C4-2B (cell line): ENCODE data around the gene FXYD3.

ENCODE experiments used
- CTCF ChIP-seq: fragments of 450-650 bp; conservative IDR thresholded peaks from 2 replicates; pipeline ENCODE4 v1.5.1; 2017; ENCODE audit warnings: mild to moderate bottlenecking
- ZFX ChIP-seq: fragments of 450-650 bp; IDR thresholded peaks from 2 replicates; pipeline ENCODE4 v1.6.1; 2017

- TF ChIP-seq CTCF, result no peak
- no peak for TF ChIP-seq ZFX
Measured at GRCh38 chr19:35123573-35123972, 8.0 kb downstream of the FXYD3 start.
